ENCODE data around the gene HLCS.

The HLCS gene

GRCh38 chr21:36713746-36714145 lies 252.7 kb downstream of the HLCS start:
- Histone ChIP-seq H3K4me1 (ENCODE audit: insufficient read depth, low read length) (peaks cover 7% of the 10 kb centered on the region), H3K36me3 (ENCODE audit: insufficient read depth, low read length) (no peaks in the 10 kb centered on the region), H3K9me3 (ENCODE audit: control insufficient read depth, insufficient read depth, low read length) (no peaks in the 10 kb centered on the region), H3K9ac (ENCODE audit: low read depth, low read length) (no peak overlapping the region)

- Histone ChIP-seq H3K9me3 (ENCODE audit: control insufficient read depth, insufficient read depth, low read length) (no peaks in the 10 kb centered on the region), H3K4me1 (ENCODE audit: insufficient read depth, low read length) (peaks cover 3% of the 10 kb centered on the region; the same call in 1 of the 2 replicates), H3K9ac (ENCODE audit: low read depth, low read length) (peak overlapping the region; percentile 62; the same call in 1 of the 2 replicates), H3K36me3 (ENCODE audit: insufficient read depth, low read length) (no peaks in the 10 kb centered on the region)
These were observed 255.8 kb downstream of the HLCS start for GRCh38 chr21:36710729-36711048.

GRCh38 chr21:36709868-36710728 lies 256.4 kb downstream of the HLCS start:
- Histone ChIP-seq H3K36me3 (ENCODE audit: insufficient read depth, low read length) (no peaks in the 10 kb centered on the region), H3K9me3 (ENCODE audit: control insufficient read depth, insufficient read depth, low read length) (no peaks in the 10 kb centered on the region), H3K4me1 (ENCODE audit: insufficient read depth, low read length) (peaks cover 6% of the 10 kb centered on the region; the same call in 1 of the 2 replicates), H3K9ac (ENCODE audit: low read depth, low read length) (peak overlapping the region; percentile 62; the same call in 1 of the 2 replicates)

GRCh38 chr21:36709030-36709867 lies 257.2 kb downstream of the HLCS start:
- Histone ChIP-seq H3K9me3 (ENCODE audit: control insufficient read depth, insufficient read depth, low read length) (no peaks in the 10 kb centered on the region), H3K9ac (ENCODE audit: low read depth, low read length) (peak overlapping the region; percentile 62; the same call in 1 of the 2 replicates), H3K4me1 (ENCODE audit: insufficient read depth, low read length) (peaks cover 6% of the 10 kb centered on the region; the same call in 1 of the 2 replicates)

GRCh38 chr21:36708286-36709029 lies 258.0 kb downstream of the HLCS start:
- Histone ChIP-seq H3K9me3 (ENCODE audit: control insufficient read depth, insufficient read depth, low read length) (no peaks in the 10 kb centered on the region), H3K9ac (ENCODE audit: low read depth, low read length) (peak overlapping the region; percentile 30; the same call in 1 of the 2 replicates), H3K36me3 (ENCODE audit: insufficient read depth, low read length) (no peaks in the 10 kb centered on the region), H3K4me1 (ENCODE audit: insufficient read depth, low read length) (peaks cover 6% of the 10 kb centered on the region; the same call in 1 of the 2 replicates)

More at GRCh38 chr21:36709030-36709867, 257.2 kb downstream of the HLCS start:
- no peaks in the 10 kb centered on the region for H3K36me3 ChIP-seq (ENCODE audit: insufficient read depth, low read length)

- Histone ChIP-seq H3K9me3 (ENCODE audit: control insufficient read depth, insufficient read depth, low read length) (no peaks in the 10 kb centered on the region), H3K36me3 (ENCODE audit: insufficient read depth, low read length) (no peaks in the 10 kb centered on the region), H3K9ac (ENCODE audit: low read depth, low read length) (peak overlapping the region; percentile 30; the same call in 1 of the 2 replicates), H3K4me1 (ENCODE audit: insufficient read depth, low read length) (peaks cover 6% of the 10 kb centered on the region; the same call in 1 of the 2 replicates)
These were observed 258.6 kb downstream of the HLCS start for GRCh38 chr21:36707763-36708285.

GRCh38 chr21:36706951-36707762 lies 259.3 kb downstream of the HLCS start:
- Histone ChIP-seq H3K36me3 (ENCODE audit: insufficient read depth, low read length) (no peaks in the 10 kb centered on the region), H3K9me3 (ENCODE audit: control insufficient read depth, insufficient read depth, low read length) (no peaks in the 10 kb centered on the region), H3K9ac (ENCODE audit: low read depth, low read length) (no peak overlapping the region), H3K4me1 (ENCODE audit: insufficient read depth, low read length) (peaks cover 6% of the 10 kb centered on the region; the same call in 1 of the 2 replicates)

GRCh38 chr21:36706482-36706852 lies 260.0 kb downstream of the HLCS start:
- Histone ChIP-seq H3K36me3 (ENCODE audit: insufficient read depth, low read length) (no peaks in the 10 kb centered on the region), H3K9me3 (ENCODE audit: control insufficient read depth, insufficient read depth, low read length) (no peaks in the 10 kb centered on the region), H3K9ac (ENCODE audit: low read depth, low read length) (no peak overlapping the region), H3K4me1 (ENCODE audit: insufficient read depth, low read length) (peaks cover 6% of the 10 kb centered on the region; the same call in 1 of the 2 replicates)

GRCh38 chr21:36705679-36706481 lies 260.6 kb downstream of the HLCS start:
- Histone ChIP-seq H3K9me3 (ENCODE audit: control insufficient read depth, insufficient read depth, low read length) (no peaks in the 10 kb centered on the region), H3K4me1 (ENCODE audit: insufficient read depth, low read length) (peaks cover 6% of the 10 kb centered on the region; the same call in 1 of the 2 replicates), H3K9ac (ENCODE audit: low read depth, low read length) (peak overlapping the region; percentile 17; the same call in 1 of the 2 replicates), H3K36me3 (ENCODE audit: insufficient read depth, low read length) (no peaks in the 10 kb centered on the region)

GRCh38 chr21:36704958-36705678 lies 261.4 kb downstream of the HLCS start:
- Histone ChIP-seq H3K9ac (ENCODE audit: low read depth, low read length) (peak overlapping the region; percentile 17; the same call in 1 of the 2 replicates), H3K9me3 (ENCODE audit: control insufficient read depth, insufficient read depth, low read length) (no peaks in the 10 kb centered on the region), H3K4me1 (ENCODE audit: insufficient read depth, low read length) (peaks cover 6% of the 10 kb centered on the region; the same call in 1 of the 2 replicates), H3K36me3 (ENCODE audit: insufficient read depth, low read length) (no peaks in the 10 kb centered on the region)

GRCh38 chr21:36704281-36704957 lies 262.1 kb downstream of the HLCS start:
- Histone ChIP-seq H3K9ac (ENCODE audit: low read depth, low read length) (peak overlapping the region; percentile 17; the same call in 1 of the 2 replicates), H3K9me3 (ENCODE audit: control insufficient read depth, insufficient read depth, low read length) (no peaks in the 10 kb centered on the region), H3K4me1 (ENCODE audit: insufficient read depth, low read length) (peaks cover 6% of the 10 kb centered on the region; the same call in 1 of the 2 replicates), H3K36me3 (ENCODE audit: insufficient read depth, low read length) (no peaks in the 10 kb centered on the region)
